IPS-20b (cell line): ENCODE measurements around the gene MED23.

Experiments
- H3K27ac ChIP-seq: one replicate; pipeline ENCODE4 v1.5.1; 2013; ENCODE audit warnings: low read length
- H3K27me3 ChIP-seq: 2 replicates; pipeline ENCODE4 v1.6.1; 2013; ENCODE audit warnings: mild to moderate bottlenecking, low read length, inconsistent platforms; ENCODE audit not compliant: insufficient read depth
- H3K36me3 ChIP-seq: 2 replicates; pipeline ENCODE4 v1.6.1; 2013; ENCODE audit warnings: low read depth, mild to moderate bottlenecking, inconsistent platforms, low read length, moderate library complexity; ENCODE audit not compliant: insufficient read depth
- H3K4me1 ChIP-seq: 2 replicates; pipeline ENCODE4 v1.6.1; 2013; ENCODE audit warnings: mild to moderate bottlenecking, control low read depth, inconsistent platforms, low read length, moderate library complexity; ENCODE audit not compliant: insufficient read depth
- H3K4me3 ChIP-seq: 2 replicates; pipeline ENCODE4 v1.5.1; 2013; ENCODE audit warnings: mild to moderate bottlenecking, low read length, inconsistent platforms
- H3K9ac ChIP-seq: 2 replicates; pipeline ENCODE4 v1.6.1; 2013; ENCODE audit warnings: low read depth, mild to moderate bottlenecking, inconsistent platforms, low read length, moderate library complexity
- H3K9me3 ChIP-seq: 2 replicates; pipeline ENCODE4 v1.6.1; 2013; ENCODE audit warnings: mild to moderate bottlenecking, low read depth, low read length, inconsistent platforms; ENCODE audit not compliant: insufficient read depth

MED23 gene

DNA sequence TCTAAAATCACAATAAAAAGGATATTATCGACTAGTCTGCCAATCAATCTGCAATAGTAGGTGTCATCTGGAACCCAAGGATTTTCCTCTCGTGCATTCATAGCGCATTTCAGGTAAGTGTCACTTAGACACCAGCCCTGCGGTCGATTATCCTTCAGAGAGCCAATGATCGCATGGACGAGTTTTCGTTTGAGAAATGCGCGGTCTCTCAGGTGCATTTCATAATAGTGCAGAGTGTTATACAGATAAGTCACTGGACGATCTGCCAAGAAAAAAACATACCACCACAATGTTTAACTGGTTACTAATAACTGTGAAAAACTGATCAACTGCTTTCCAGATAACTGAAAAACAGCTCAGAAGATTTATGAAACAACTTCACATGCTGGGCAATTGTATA, 34.0 kb downstream of the MED23 start:
- H3K36me3 ChIP-seq: peaks cover 85% of the 10 kb centered on the region
- no peak overlapping the region for H3K4me3 ChIP-seq
- H3K27me3 ChIP-seq: no peaks in the 10 kb centered on the region
- no peaks in the 10 kb centered on the region for H3K4me1 ChIP-seq
- H3K9me3 ChIP-seq: no peaks in the 10 kb centered on the region
- H3K27ac ChIP-seq: no peak overlapping the region
- no peak overlapping the region for H3K9ac ChIP-seq

DNA sequence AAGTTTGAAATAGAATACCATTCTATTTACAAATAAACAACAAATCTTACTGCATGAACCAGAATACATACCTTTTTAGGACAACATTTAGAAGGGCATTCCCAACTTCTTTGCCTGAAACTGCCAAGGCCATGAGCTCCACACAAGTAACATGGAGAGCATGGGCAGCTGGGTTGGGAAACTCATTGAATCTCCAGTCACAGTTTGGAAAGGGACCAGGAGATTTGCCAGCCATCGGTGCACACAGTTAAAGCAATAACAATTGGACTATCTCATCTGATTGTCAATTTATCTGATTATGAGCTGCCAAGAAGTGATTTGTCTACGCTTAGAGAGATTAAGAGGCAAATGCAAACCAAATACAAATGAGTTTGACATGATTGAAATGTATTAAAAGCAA, 35.1 kb downstream of the MED23 start:
- Histone ChIP-seq H3K9ac (no peak overlapping the region), H3K4me3 (no peak overlapping the region), H3K27ac (no peak overlapping the region), H3K4me1 (no peaks in the 10 kb centered on the region), H3K9me3 (no peaks in the 10 kb centered on the region), H3K27me3 (no peaks in the 10 kb centered on the region), H3K36me3 (peaks cover 85% of the 10 kb centered on the region)

DNA sequence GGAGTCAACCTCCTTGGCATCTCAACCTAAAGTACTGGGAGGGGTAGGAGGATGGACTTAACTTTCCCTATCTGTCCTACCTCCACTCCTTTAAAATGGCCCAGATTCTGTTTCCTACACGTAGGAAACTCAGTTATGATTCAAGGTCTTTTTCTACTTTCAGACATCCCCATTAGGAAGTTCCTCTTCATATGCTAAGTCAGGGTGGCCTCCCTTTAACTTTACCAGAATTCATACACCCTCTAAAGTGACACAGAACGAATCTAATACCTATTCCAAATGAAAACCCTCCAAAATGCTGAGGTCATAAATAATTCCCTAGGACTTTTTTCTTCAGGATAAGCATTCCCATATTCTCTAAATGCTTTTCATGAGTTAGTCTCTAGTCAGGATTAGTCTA, 39.4 kb downstream of the MED23 start:
- H3K9me3 ChIP-seq: no peaks in the 10 kb centered on the region
- H3K4me1 ChIP-seq: no peaks in the 10 kb centered on the region
- no peak overlapping the region for H3K4me3 ChIP-seq
- peaks cover 72% of the 10 kb centered on the region for H3K36me3 ChIP-seq
- H3K27ac ChIP-seq: no peak overlapping the region
- H3K27me3 ChIP-seq: no peaks in the 10 kb centered on the region
- H3K9ac ChIP-seq: no peak overlapping the region

DNA sequence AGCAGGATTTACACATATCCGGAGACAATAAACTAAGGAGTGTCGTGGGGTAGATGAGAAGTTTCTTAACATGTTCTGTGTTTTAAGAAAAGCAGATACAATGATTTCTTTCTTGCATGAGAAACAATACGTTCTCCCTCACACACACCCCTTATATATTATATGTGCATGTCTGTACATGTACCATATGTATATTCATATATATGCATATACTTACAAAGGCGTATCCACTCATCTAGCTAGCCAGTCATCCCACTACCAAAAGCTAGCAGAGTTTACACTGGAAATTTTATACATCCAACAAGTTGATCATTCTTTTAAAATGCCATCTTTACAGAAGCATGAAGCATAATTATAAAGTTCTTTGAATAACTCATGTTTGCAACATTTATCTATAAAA, 40.1 kb downstream of the MED23 start:
- Histone ChIP-seq H3K36me3 (peaks cover 66% of the 10 kb centered on the region), H3K9ac (no peak overlapping the region), H3K4me1 (no peaks in the 10 kb centered on the region), H3K9me3 (no peaks in the 10 kb centered on the region), H3K4me3 (no peak overlapping the region), H3K27ac (no peak overlapping the region), H3K27me3 (no peaks in the 10 kb centered on the region)

DNA sequence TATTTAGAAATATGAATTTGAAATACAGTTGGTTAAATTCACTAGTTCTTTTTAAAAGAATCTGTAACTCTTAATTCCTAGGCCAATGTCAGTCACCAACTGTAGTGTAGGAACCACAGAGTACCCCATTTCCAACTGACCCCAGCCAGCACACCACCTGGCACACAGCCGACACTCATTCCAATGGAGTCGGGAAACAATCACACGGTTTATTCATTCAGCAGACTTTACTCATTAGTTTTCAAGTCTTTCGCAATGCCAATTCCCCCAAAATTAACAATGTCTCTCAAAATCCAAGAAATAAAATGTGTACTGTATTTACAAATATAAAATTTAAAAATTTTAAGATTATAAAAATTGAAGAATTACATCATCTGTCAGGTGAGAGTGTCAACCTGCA, 41.5 kb downstream of the MED23 start:
- H3K4me3 ChIP-seq: no peak overlapping the region
- no peaks in the 10 kb centered on the region for H3K4me1 ChIP-seq
- no peak overlapping the region for H3K27ac ChIP-seq
- H3K9ac ChIP-seq: no peak overlapping the region
- H3K9me3 ChIP-seq: no peaks in the 10 kb centered on the region
- H3K36me3 ChIP-seq: peaks cover 56% of the 10 kb centered on the region
- H3K27me3 ChIP-seq: no peaks in the 10 kb centered on the region

DNA sequence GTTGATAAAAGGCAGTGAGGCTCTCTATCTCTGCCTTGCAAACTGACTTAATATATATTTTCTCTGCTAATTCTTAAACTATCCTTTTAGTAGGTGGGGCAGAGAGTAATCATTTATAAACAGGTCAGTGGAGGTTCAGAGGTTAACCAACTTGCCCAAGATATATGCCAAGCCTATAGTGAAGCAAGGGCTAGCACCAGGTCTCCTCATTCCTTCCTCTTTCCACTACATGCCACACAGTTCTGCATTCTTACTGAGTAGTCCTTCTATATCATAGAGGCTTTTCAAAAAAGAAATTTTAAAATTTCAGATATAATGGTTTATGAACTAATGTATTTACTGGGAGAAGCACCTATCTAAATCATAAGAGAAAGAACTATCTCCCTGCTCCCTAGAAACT, 46.5 kb downstream of the MED23 start:
- Histone ChIP-seq H3K9me3 (no peaks in the 10 kb centered on the region), H3K36me3 (peaks cover 22% of the 10 kb centered on the region), H3K27me3 (no peaks in the 10 kb centered on the region), H3K27ac (no peak overlapping the region), H3K4me1 (peaks cover 4% of the 10 kb centered on the region; the same call in 1 of the 2 replicates), H3K9ac (no peak overlapping the region), H3K4me3 (no peak overlapping the region)

DNA sequence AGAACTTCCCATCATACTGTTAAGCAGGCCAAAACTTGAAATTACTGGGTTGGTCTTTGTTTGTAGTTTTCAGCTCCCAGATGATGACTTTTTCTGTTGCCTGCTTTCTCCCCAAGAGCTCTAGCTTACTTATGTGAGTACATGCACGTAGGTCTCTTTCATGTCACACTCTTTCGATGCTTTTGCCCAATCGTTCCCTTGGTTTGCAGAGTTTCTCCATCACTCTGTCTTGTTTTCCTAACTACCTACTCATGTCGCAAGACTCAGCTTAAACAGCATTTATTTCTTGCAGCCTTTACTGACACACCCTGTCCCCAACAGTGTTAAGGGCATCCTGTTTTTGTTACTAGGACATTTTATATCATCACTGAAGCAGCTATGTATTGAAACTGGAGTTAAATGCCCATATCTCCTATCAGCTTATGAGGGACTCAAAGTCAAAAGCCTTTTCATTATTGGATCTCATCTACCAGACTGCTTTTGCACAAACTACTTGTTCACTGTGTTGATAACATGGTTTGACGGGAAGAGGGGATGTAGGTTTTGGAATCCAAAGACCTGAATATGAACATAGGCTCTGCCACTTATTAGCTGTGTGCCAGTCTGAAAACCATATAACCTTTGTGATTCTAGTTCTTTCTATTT, 52.1 kb downstream of the MED23 start:
- Histone ChIP-seq H3K9me3 (no peaks in the 10 kb centered on the region), H3K27ac (no peak overlapping the region), H3K4me3 (no peak overlapping the region), H3K27me3 (no peaks in the 10 kb centered on the region), H3K9ac (no peak overlapping the region), H3K4me1 (peaks cover 14% of the 10 kb centered on the region; the same call in 1 of the 2 replicates), H3K36me3 (0 out of 2 replicates have a peak, but pooled peaks cover 2% of the 10 kb centered on the region)

DNA sequence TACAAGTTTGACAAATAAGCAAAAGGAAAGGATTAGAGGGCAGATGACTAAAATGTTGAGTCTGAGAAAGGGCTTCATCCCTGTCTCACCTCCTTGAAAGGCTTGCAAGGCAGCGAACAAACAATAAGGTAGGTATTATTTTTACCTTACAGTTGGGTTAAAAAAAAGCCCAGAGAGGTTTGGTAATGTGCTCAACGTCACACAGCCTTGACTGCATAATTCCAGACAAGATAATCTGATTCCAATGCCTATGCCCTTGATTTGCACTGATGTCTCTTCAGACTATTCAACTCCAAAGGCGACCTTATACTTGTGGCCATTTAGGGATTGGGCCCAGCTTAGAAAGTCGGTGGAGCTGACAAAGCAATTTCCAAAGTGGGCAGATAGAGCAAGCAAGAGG, 53.4 kb downstream of the MED23 start:
- no peak overlapping the region for H3K9ac ChIP-seq
- H3K27me3 ChIP-seq: no peaks in the 10 kb centered on the region
- H3K27ac ChIP-seq: no peak overlapping the region

DNA sequence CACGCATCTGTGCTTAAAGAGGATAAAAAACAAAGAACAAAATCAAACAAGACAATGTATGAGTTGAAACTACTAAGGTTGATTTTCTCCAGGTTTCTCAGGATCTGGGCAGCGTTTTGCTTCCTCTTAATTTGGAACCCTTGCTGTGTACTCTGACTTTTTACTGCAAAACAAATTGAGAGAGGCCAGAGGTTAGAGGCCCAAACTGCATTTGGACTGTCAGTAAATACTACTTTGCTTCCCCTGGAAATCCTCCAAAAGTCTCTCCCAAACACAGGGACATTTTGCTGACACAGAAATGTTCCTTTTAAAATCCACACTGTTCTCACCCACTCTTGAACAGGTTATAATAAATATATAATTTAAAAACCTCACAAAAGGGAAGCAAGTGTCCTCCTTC, 53.9 kb downstream of the MED23 start:
- Histone ChIP-seq H3K9me3 (no peaks in the 10 kb centered on the region), H3K36me3 (no peaks in the 10 kb centered on the region), H3K4me1 (peaks cover 14% of the 10 kb centered on the region; the same call in 1 of the 2 replicates), H3K4me3 (no peak overlapping the region), H3K9ac (no peak overlapping the region), H3K27ac (no peak overlapping the region), H3K27me3 (no peaks in the 10 kb centered on the region)

More for the DNA sequence above, 53.4 kb downstream of the MED23 start:
- H3K36me3 ChIP-seq: no peaks in the 10 kb centered on the region
- H3K4me1 ChIP-seq: peaks cover 14% of the 10 kb centered on the region; the same call in 1 of the 2 replicates
- no peak overlapping the region for H3K4me3 ChIP-seq
- no peaks in the 10 kb centered on the region for H3K9me3 ChIP-seq

DNA sequence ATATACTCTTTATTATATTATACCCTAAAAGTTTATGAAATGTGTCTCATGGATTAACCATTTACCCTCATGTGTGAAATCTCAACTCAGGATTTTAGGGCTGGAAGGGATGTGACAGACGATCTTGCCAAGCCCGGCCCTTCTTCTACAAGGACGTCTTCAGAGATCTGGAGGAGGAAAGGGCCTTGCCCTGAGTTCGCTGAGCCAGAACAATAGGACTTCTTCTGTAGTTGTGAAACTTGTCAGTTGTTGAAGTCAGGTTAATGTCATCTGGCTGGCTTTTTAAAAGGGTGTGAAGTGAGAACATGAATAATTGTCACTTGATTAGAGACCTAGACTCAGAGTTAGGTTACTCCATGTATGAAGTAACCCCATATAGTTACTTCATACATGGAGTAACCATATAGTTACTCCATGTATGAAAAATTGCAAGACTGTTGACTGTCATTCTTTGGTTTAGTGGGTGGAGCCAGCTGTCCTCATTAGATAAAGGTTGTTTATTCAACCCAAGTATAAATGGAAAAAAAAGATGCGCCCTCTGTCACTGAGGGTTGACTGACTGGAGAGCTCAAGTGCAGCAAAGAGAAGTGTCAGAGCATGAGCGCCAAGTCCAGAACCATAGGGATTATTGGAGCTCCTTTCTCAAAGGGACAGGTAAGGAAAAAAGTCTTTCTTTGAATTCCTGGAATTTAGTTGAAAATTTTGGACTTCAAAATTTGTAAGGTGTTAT, 55.2 kb downstream of the MED23 start, which contains the start of gene ARG1:
ARG1 (plus strand) TSS at position 541 of the 730 bp plus-strand sequence; CDS start at position 598, 57 bp downstream.
- Histone ChIP-seq H3K27ac (no peak within 1 kb of the TSS), H3K4me1 (peaks cover 14% of the 10 kb centered on the region; the same call in 1 of the 2 replicates), H3K36me3 (no peaks in the 10 kb centered on the region), H3K9ac (no peak within 1 kb of the TSS), H3K4me3 (no peak within 1 kb of the TSS), H3K9me3 (no peaks in the 10 kb centered on the region), H3K27me3 (no peaks in the 10 kb centered on the region)

DNA sequence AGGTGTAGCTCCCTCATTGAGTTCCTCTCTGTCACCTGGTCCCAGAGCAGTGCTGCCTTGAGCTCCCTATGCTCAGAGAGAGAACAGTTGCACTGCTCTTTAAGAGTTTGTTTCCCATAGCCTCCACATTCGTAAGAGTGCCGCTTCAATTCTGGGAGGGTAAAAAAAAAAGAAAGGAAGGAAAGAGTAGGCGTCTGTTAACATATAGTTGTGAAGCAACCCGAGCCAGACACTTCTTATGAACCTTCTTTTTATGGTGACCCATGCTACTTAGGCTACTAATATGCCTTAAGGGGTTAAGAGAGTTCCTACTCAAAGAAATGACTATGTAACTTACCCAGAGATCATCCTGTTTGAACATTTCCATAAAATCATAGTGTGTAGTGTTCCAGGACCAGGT, 59.3 kb downstream of the MED23 start:
- H3K27ac ChIP-seq: no peak overlapping the region
- H3K27me3 ChIP-seq: no peaks in the 10 kb centered on the region
- H3K4me1 ChIP-seq: peaks cover 8% of the 10 kb centered on the region; the same call in 1 of the 2 replicates
- H3K36me3 ChIP-seq: no peaks in the 10 kb centered on the region
- no peaks in the 10 kb centered on the region for H3K9me3 ChIP-seq
- no peak overlapping the region for H3K4me3 ChIP-seq
- H3K9ac ChIP-seq: no peak overlapping the region

DNA sequence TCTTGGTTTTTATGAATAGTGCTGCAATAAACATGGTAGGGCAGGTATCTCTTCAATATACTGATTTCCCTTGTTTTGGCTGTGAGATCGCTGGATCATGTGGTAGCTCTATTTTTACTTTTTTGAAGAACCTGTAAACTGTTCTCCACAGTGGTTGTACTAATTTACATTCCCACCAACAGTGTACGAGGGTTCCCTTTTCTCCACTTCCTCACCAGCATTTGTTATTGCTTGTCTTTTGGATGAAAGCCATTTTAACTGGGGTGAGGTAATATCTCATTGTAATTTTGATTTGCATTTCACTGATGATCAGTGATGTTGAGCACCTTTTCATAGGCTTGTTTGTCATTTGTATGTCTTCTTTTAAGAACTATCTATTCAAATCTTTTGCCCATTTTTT, 63.0 kb downstream of the MED23 start:
- no peaks in the 10 kb centered on the region for H3K4me1 ChIP-seq
- H3K36me3 ChIP-seq: no peaks in the 10 kb centered on the region
- H3K27me3 ChIP-seq: no peaks in the 10 kb centered on the region
- H3K27ac ChIP-seq: no peak overlapping the region
- H3K9me3 ChIP-seq: no peaks in the 10 kb centered on the region
- no peak overlapping the region for H3K9ac ChIP-seq
- no peak overlapping the region for H3K4me3 ChIP-seq
